Keratinocyte (primary cell): ENCODE results near the gene DLG1. TPM values are rescaled to one million over a fixed set of nuclear protein-coding genes. Genes with fewer than 3 reads are reported as not detected.

Experiments
- DNase-seq: peaks from one replicate; pipeline ENCODE4 v3.0.0-alpha.2; 2011; ENCODE audit warnings: low read depth, missing footprints, low spot score
- FAIRE-seq: peaks from 2 replicates; lab custom pipeline; 2011; peaks lifted over from hg19 to GRCh38; lab: Jason Lieb, UNC
- H2AFZ ChIP-seq: 2 replicates; pipeline ENCODE4 v1.6.0; 2012; ENCODE audit warnings: low read length, control low read depth, inconsistent platforms; ENCODE audit not compliant: control insufficient read depth
- H3K27ac ChIP-seq: 2 replicates; pipeline ENCODE4 v1.5.1; 2011; ENCODE audit warnings: low read length; ENCODE audit not compliant: control insufficient read depth, insufficient read depth
- H3K27me3 ChIP-seq: 3 replicates; pipeline ENCODE4 v1.6.0; 2011; ENCODE audit warnings: low read length; ENCODE audit not compliant: control insufficient read depth, insufficient read depth; ENCODE audit errors: extremely low read depth
- H3K36me3 ChIP-seq, 2 experiments: 2 replicates in 1 of 2; 3 replicates in 1 of 2; pipeline ENCODE4 v1.5.1; 2011; ENCODE audit warnings: low read length in 2 of 2, mild to moderate bottlenecking in 1 of 2; ENCODE audit not compliant: control insufficient read depth in 2 of 2, insufficient read depth in 2 of 2; ENCODE audit errors: extremely low read depth in 1 of 2
- H3K4me1 ChIP-seq: 3 replicates; pipeline ENCODE4 v1.5.1; 2011; ENCODE audit warnings: low read length; ENCODE audit not compliant: control insufficient read depth, insufficient read depth; ENCODE audit errors: extremely low read depth
- H3K4me2 ChIP-seq: 3 replicates; pipeline ENCODE4 v1.6.0; 2011; ENCODE audit warnings: low read depth, low read length; ENCODE audit not compliant: control insufficient read depth, insufficient read depth; ENCODE audit errors: extremely low read depth
- H3K4me3 ChIP-seq, 3 experiments: fragments of 200-600 bp in 1 of 3; sonication (generic) in 1 of 3; 2 replicates in 2 of 3; 3 replicates in 1 of 3; pipeline ENCODE4 v1.5.1; 2011 to 2016; ENCODE audit warnings: low read length in 3 of 3, mild to moderate bottlenecking in 3 of 3, control low read depth in 2 of 3, inconsistent platforms in 1 of 3, low read depth in 1 of 3, mixed read lengths in 1 of 3, mixed run types in 1 of 3, moderate library complexity in 1 of 3; ENCODE audit not compliant: control insufficient read depth in 2 of 3, insufficient read depth in 2 of 3; ENCODE audit errors: extremely low read depth in 1 of 3
- H3K79me2 ChIP-seq: 2 replicates; pipeline ENCODE4 v1.6.0; 2012; ENCODE audit warnings: low read length; ENCODE audit not compliant: control insufficient read depth, insufficient read depth
- H3K9ac ChIP-seq: 3 replicates; pipeline ENCODE4 v1.6.0; 2011; ENCODE audit warnings: low read length; ENCODE audit not compliant: control insufficient read depth, insufficient read depth; ENCODE audit errors: extremely low read depth
- H3K9me1 ChIP-seq: 3 replicates; pipeline ENCODE4 v1.6.0; 2011; ENCODE audit warnings: low read length; ENCODE audit not compliant: control insufficient read depth, insufficient read depth; ENCODE audit errors: extremely low read depth
- H3K9me3 ChIP-seq: 2 replicates; pipeline ENCODE4 v1.5.1; 2012; ENCODE audit warnings: low read depth, low read length; ENCODE audit not compliant: control insufficient read depth
- H4K20me1 ChIP-seq: 3 replicates; pipeline ENCODE4 v1.6.0; 2011; ENCODE audit warnings: low read length; ENCODE audit not compliant: control insufficient read depth, insufficient read depth; ENCODE audit errors: extremely low read depth
- CTCF ChIP-seq, 3 experiments: IDR thresholded peaks in 1 of 3; conservative IDR thresholded peaks in 1 of 3; optimal IDR thresholded peaks in 1 of 3; 2 replicates in 2 of 3; 3 replicates in 1 of 3; pipeline versions ENCODE3 to v1.5.1; 2011; ENCODE audit warnings: low read length in 3 of 3, mild to moderate bottlenecking in 3 of 3, moderate library complexity in 2 of 3, control low read depth in 1 of 3, inconsistent platforms in 1 of 3; ENCODE audit not compliant: insufficient read depth in 2 of 3; ENCODE audit errors: extremely low read depth in 1 of 3
- EZH2 ChIP-seq: IDR thresholded peaks from one replicate; pipeline ENCODE4 v1.6.1; 2012; ENCODE audit warnings: inconsistent platforms, mild to moderate bottlenecking, low read length, moderate library complexity
- dilution Hi-C: fragments of 300-500 bp; cut with MboI; formaldehyde crosslinking; loops from one replicate; pipeline ENCODE4 v1.7.0; 2020; ENCODE audit warnings: low sequenced_read_pairs; ENCODE audit not compliant: extremely low pct_ligation_motif_present
- polyA plus RNA-seq, 5 experiments: library from polyadenylated mRNA; depleted of rRNA in 3 of 5; stranded (reverse) in 3 of 5; stranded (forward) in 1 of 5; unstranded in 1 of 5; fragments of >200 nt; gene quantifications; 1 replicate in 1 of 5; 2 replicates in 3 of 5; 3 replicates in 1 of 5; pipeline versions ENCODE4 v1.2.1 to v1.2.3, GENCODE V29; 2011 to 2012; ENCODE audit warnings: missing spikeins in 2 of 5, low read depth in 1 of 5, low replicate concordance in 1 of 5

The DLG1 gene
- polyA plus RNA-seq, 1 donor (not counting 4 experiments of a cell fraction or from before 2014, with no cell fraction given) = 139 TPM

GRCh38 chr3:197292648-197293047 is 5.8 kb downstream of the DLG1 start:
- Histone ChIP-seq H3K9me1 (no peaks in the 10 kb centered on the region), H3K9me3 (no peaks in the 10 kb centered on the region), H3K36me3 (peaks cover 3 to 29% of the 10 kb centered on the region in 2 experiments), H3K79me2 (peaks cover 96% of the 10 kb centered on the region), H4K20me1 (no peaks in the 10 kb centered on the region), H3K4me1 (peaks cover 48% of the 10 kb centered on the region), H3K27me3 (no peaks in the 10 kb centered on the region), H3K27ac (no peak overlapping the region), H2AFZ (no peak overlapping the region), H3K4me3 (peak overlapping the region in 2 of 3 experiments; percentile 11 to 51), H3K4me2 (peak overlapping the region; percentile 77), H3K9ac (no peak overlapping the region)
- TF ChIP-seq CTCF (optimal IDR thresholded peaks at IDR 0.05 in 1 of 3, IDR thresholded peaks at IDR 0.05 in 1 of 3, conservative IDR thresholded peaks at IDR 0.05 in 1 of 3; ENCODE audit: extremely low read depth in 1 of 3, insufficient read depth in 2 of 3, low read length in 3 of 3) (no peak), EZH2 (no peak)
- dilution Hi-C loops = no loop called here
- FAIRE-seq (no peak), DNase-seq (no peak)

GRCh38 chr3:197292083-197292646 is 6.2 kb downstream of the DLG1 start:
- H4K20me1 ChIP-seq = no peaks in the 10 kb centered on the region
- FAIRE-seq = no peak
- no peak overlapping the region for H3K9ac ChIP-seq
- TF ChIP-seq EZH2 (no peak), CTCF (optimal IDR thresholded peaks at IDR 0.05 in 1 of 3, IDR thresholded peaks at IDR 0.05 in 1 of 3, conservative IDR thresholded peaks at IDR 0.05 in 1 of 3; ENCODE audit: extremely low read depth in 1 of 3, insufficient read depth in 2 of 3, low read length in 3 of 3) (no peak)
- peaks cover 48% of the 10 kb centered on the region for H3K4me1 ChIP-seq
- H3K36me3 ChIP-seq = peaks cover 3 to 29% of the 10 kb centered on the region in 2 experiments
- no peak overlapping the region for H2AFZ ChIP-seq
- H3K4me3 ChIP-seq = no peak overlapping the region
- H3K27ac ChIP-seq = no peak overlapping the region
- peaks cover 96% of the 10 kb centered on the region for H3K79me2 ChIP-seq
- no peak for DNase-seq
- dilution Hi-C loops = no loop called here
- H3K4me2 ChIP-seq = peak overlapping the region; percentile 4
- H3K9me3 ChIP-seq = no peaks in the 10 kb centered on the region
- H3K27me3 ChIP-seq = no peaks in the 10 kb centered on the region
- H3K9me1 ChIP-seq = no peaks in the 10 kb centered on the region
